ENCODE data around the gene AVPR2. TPM values are rescaled to one million over a fixed set of nuclear protein-coding genes. Genes with fewer than 3 reads are reported as not detected.

The AVPR2 gene
- total RNA-seq, 1 donor from 2014 or later: not detected

DNA sequence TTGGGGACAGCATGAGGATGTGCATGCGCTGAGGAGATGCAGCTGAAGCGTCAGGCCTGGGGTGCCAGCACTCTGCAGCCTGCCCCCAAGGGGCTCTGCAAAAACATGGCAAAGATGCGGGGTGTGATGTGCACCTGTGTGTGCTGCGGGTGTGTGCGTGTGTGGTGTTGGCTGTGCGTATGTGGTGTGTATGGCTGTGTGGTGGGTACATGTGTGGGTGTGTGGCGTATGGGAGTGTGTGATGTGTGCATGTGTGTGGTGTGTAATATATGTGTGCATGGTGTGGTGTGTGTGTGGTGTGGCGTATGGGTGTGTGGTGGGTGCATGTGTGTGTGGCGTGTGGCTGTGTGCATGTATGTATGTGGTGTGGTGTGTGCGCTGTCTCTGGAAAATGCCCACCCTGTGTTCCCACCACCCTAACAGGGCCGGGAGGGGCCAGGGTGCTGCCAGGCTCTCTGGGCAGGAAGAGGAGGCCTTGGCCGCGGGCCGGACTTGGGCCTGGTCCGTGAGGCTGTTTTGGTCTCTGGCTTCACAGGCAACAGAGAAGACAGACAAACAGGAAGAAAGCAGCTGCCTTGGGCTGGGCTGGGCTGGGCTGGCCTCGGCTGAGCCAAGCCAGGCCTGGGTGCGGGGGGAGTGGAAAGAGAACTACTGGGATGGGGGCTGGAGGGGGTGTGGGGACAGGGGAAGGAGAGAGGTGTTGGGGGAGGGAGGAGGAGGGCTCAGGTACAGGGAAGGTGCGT, 1.1 kb upstream of the AVPR2 start:
- Mint-ChIP-seq H3K36me3 (ENCODE audit: low read depth) (no peaks in the 10 kb centered on the region), H3K9me3 (no peaks in the 10 kb centered on the region), H3K4me3 (ENCODE audit: low read depth) (no peak overlapping the region), H3K27ac (peak overlapping the region; percentile 58), H3K27me3 (ENCODE audit: low read depth) (no peaks in the 10 kb centered on the region), H3K4me1 (ENCODE audit: low read depth) (peaks cover 23% of the 10 kb centered on the region)
- intact Hi-C loops (cut with micrococcal nuclease): no loop called here
- DNase-seq (ENCODE audit: low spot score): no peak

DNA sequence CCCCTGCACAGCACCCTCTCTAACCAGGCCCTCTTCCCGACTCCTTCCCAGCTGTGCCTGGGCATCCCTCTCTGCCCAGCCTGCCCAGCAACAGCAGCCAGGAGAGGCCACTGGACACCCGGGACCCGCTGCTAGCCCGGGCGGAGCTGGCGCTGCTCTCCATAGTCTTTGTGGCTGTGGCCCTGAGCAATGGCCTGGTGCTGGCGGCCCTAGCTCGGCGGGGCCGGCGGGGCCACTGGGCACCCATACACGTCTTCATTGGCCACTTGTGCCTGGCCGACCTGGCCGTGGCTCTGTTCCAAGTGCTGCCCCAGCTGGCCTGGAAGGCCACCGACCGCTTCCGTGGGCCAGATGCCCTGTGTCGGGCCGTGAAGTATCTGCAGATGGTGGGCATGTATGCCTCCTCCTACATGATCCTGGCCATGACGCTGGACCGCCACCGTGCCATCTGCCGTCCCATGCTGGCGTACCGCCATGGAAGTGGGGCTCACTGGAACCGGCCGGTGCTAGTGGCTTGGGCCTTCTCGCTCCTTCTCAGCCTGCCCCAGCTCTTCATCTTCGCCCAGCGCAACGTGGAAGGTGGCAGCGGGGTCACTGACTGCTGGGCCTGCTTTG, 1.1 kb downstream of the AVPR2 start:
- H3K27me3 Mint-ChIP-seq (ENCODE audit: low read depth): no peaks in the 10 kb centered on the region
- intact Hi-C loops (cut with micrococcal nuclease): no loop called here
- H3K4me3 Mint-ChIP-seq (ENCODE audit: low read depth): no peak overlapping the region
- DNase-seq (ENCODE audit: low spot score): no peak
- no peaks in the 10 kb centered on the region for H3K9me3 Mint-ChIP-seq
- peaks cover 2% of the 10 kb centered on the region for H3K36me3 Mint-ChIP-seq (ENCODE audit: low read depth)
- peaks cover 22% of the 10 kb centered on the region for H3K4me1 Mint-ChIP-seq (ENCODE audit: low read depth)
- H3K27ac Mint-ChIP-seq: no peak overlapping the region

DNA sequence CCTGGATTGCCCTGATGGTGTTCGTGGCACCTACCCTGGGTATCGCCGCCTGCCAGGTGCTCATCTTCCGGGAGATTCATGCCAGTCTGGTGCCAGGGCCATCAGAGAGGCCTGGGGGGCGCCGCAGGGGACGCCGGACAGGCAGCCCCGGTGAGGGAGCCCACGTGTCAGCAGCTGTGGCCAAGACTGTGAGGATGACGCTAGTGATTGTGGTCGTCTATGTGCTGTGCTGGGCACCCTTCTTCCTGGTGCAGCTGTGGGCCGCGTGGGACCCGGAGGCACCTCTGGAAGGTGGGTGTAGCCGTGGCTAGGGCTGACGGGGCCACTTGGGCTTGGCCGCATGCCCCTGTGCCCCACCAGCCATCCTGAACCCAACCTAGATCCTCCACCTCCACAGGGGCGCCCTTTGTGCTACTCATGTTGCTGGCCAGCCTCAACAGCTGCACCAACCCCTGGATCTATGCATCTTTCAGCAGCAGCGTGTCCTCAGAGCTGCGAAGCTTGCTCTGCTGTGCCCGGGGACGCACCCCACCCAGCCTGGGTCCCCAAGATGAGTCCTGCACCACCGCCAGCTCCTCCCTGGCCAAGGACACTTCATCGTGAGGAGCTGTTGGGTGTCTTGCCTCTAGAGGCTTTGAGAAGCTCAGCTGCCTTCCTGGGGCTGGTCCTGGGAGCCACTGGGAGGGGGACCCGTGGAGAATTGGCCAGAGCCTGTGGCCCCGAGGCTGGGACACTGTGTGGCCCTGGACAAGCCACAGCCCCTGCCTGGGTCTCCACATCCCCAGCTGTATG, 1.8 kb downstream of the AVPR2 start:
- no peaks in the 10 kb centered on the region for H3K27me3 Mint-ChIP-seq (ENCODE audit: low read depth)
- no peak for DNase-seq (ENCODE audit: low spot score)
- no peak overlapping the region for H3K4me3 Mint-ChIP-seq (ENCODE audit: low read depth)
- no peak overlapping the region for H3K27ac Mint-ChIP-seq
- peaks cover 18% of the 10 kb centered on the region for H3K4me1 Mint-ChIP-seq (ENCODE audit: low read depth)
- intact Hi-C loops (cut with micrococcal nuclease): no loop called here
- peaks cover 2% of the 10 kb centered on the region for H3K36me3 Mint-ChIP-seq (ENCODE audit: low read depth)
- no peaks in the 10 kb centered on the region for H3K9me3 Mint-ChIP-seq

- intact Hi-C loops (cut with micrococcal nuclease): no loop called here
- DNase-seq (ENCODE audit: low spot score): no peak
- peaks cover 10% of the 10 kb centered on the region for H3K36me3 Mint-ChIP-seq (ENCODE audit: low read depth)
- H3K4me3 Mint-ChIP-seq (ENCODE audit: low read depth): no peak overlapping the region
- H3K9me3 Mint-ChIP-seq: no peaks in the 10 kb centered on the region
- H3K27me3 Mint-ChIP-seq (ENCODE audit: low read depth): no peaks in the 10 kb centered on the region
- no peak overlapping the region for H3K27ac Mint-ChIP-seq
- H3K4me1 Mint-ChIP-seq (ENCODE audit: low read depth): peaks cover 10% of the 10 kb centered on the region
Measured at GRCh38 chrX:153907456-153907855, 3.0 kb downstream of the AVPR2 start.

- Mint-ChIP-seq H3K36me3 (ENCODE audit: low read depth) (peaks cover 10% of the 10 kb centered on the region), H3K27ac (no peak overlapping the region), H3K4me1 (ENCODE audit: low read depth) (peaks cover 6% of the 10 kb centered on the region), H3K27me3 (ENCODE audit: low read depth) (no peaks in the 10 kb centered on the region), H3K4me3 (ENCODE audit: low read depth) (no peak overlapping the region), H3K9me3 (no peaks in the 10 kb centered on the region)
- DNase-seq (ENCODE audit: low spot score): no peak
- intact Hi-C loops (cut with micrococcal nuclease): no loop called here
Measured at GRCh38 chrX:153908219-153908860, 3.9 kb downstream of the AVPR2 start.

- H3K4me3 Mint-ChIP-seq (ENCODE audit: low read depth): no peak overlapping the region
- no peak overlapping the region for H3K27ac Mint-ChIP-seq
Measured at GRCh38 chrX:153909024-153909979, 4.8 kb downstream of the AVPR2 start.

DNA sequence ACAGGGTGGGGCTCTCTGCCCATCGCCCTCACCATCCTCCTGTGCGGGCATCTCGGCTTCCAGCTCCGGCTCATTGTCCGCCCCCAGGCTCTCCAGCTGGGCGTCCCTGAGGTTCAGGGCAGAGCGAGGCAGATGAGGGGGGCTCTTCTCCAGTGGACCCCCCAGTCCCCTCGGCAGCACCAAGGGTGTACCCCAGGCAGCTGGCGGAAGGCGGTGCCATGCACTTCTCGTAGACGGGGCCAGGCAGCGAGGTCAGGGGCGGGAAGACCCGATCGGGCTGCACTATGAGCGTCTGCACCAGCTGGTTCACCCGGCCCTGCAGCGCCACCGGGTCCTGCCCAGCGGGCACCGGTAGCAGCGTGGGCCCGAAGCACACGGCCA, 5.5 kb downstream of the AVPR2 start:
- no peak overlapping the region for H3K4me3 Mint-ChIP-seq (ENCODE audit: low read depth)
- peaks cover 10% of the 10 kb centered on the region for H3K36me3 Mint-ChIP-seq (ENCODE audit: low read depth)
- H3K27ac Mint-ChIP-seq: no peak overlapping the region
- H3K27me3 Mint-ChIP-seq (ENCODE audit: low read depth): no peaks in the 10 kb centered on the region
- H3K4me1 Mint-ChIP-seq (ENCODE audit: low read depth): no peaks in the 10 kb centered on the region
- intact Hi-C loops (cut with micrococcal nuclease): no loop called here
- H3K9me3 Mint-ChIP-seq: no peaks in the 10 kb centered on the region
- DNase-seq (ENCODE audit: low spot score): no peak

More at GRCh38 chrX:153909024-153909979, 4.8 kb downstream of the AVPR2 start:
- no peaks in the 10 kb centered on the region for H3K27me3 Mint-ChIP-seq (ENCODE audit: low read depth)
- no peaks in the 10 kb centered on the region for H3K4me1 Mint-ChIP-seq (ENCODE audit: low read depth)
- H3K36me3 Mint-ChIP-seq (ENCODE audit: low read depth): peaks cover 10% of the 10 kb centered on the region
- no peaks in the 10 kb centered on the region for H3K9me3 Mint-ChIP-seq
- intact Hi-C loops (cut with micrococcal nuclease): no loop called here
- DNase-seq (ENCODE audit: low spot score): no peak

DNA sequence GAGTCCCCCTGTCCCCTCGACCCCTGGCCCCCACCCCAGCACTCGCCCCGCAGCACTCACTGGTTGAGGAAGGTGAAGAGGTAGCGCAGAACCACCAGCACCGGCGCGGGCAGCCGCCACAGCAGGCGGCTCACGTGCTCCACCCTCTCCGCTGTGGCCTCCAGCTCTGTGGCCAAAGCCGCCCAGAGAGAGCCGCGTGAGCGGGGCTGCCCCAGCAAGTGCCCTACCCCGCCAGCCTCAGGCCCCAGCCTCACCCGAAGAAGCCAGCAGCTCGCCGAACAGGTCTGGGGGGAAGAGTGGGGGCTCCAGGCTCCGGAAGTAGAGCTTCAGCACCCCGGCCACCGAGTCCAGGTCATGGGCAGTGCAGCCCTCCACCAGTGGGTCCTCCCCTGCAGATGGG, 6.0 kb downstream of the AVPR2 start:
- Mint-ChIP-seq H3K36me3 (ENCODE audit: low read depth) (peaks cover 10% of the 10 kb centered on the region), H3K4me1 (ENCODE audit: low read depth) (no peaks in the 10 kb centered on the region)
- intact Hi-C loops (cut with micrococcal nuclease): no loop called here

DNA sequence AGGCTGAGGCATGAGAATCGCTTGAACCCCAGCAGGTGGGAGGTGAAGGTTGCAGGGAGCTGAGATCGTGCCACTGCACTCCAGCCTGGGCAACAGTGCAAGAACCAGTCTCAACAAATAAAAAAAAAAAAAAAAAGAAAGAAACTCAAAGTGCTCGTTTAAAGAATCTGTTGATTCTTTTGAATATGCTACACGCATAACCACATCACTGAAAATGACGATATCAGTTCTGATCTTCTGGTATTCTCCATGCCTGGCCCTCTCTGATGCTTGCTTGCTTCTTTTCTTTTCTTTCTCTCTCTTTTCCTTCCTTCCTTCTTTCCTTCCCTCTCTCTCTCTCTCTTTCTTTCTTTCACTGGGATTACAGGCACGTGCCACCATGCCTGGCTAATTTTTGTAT, 7.3 kb downstream of the AVPR2 start:
- Mint-ChIP-seq H3K9me3 (no peaks in the 10 kb centered on the region), H3K4me1 (ENCODE audit: low read depth) (no peaks in the 10 kb centered on the region), H3K4me3 (ENCODE audit: low read depth) (no peak overlapping the region), H3K27ac (no peak overlapping the region), H3K27me3 (ENCODE audit: low read depth) (no peaks in the 10 kb centered on the region), H3K36me3 (ENCODE audit: low read depth) (peaks cover 21% of the 10 kb centered on the region)
- DNase-seq (ENCODE audit: low spot score): no peak
- intact Hi-C loops (cut with micrococcal nuclease): no loop called here

More for the DNA sequence above, 6.0 kb downstream of the AVPR2 start:
- Mint-ChIP-seq H3K4me3 (ENCODE audit: low read depth) (no peak overlapping the region), H3K27ac (no peak overlapping the region), H3K9me3 (no peaks in the 10 kb centered on the region), H3K27me3 (ENCODE audit: low read depth) (no peaks in the 10 kb centered on the region)
- DNase-seq (ENCODE audit: low spot score): no peak

- intact Hi-C loops (cut with micrococcal nuclease): no loop called here
- H3K4me1 Mint-ChIP-seq (ENCODE audit: low read depth): no peaks in the 10 kb centered on the region
Measured at GRCh38 chrX:153913211-153913610, 8.7 kb downstream of the AVPR2 start.

DNA sequence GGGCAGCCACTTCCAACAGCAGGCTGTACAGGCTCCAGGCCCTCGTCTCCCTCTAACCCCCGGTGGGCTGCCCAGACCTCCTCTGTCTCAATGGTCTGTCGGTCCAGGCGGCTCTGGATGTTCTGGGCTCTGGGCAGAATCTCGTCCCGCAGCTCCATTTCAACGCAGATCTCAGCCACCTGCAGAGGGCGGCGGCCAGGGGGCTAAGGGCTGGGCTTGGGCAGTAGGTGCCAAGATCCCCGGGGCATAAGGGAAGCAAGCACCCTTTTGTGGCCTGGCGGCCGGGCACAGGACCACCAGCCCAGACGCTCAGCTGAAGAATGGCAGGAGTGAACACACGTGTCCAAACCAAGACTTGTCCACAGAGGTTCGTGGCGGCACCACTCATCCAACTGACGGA, 9.2 kb downstream of the AVPR2 start:
- Mint-ChIP-seq H3K4me3 (ENCODE audit: low read depth) (no peak overlapping the region), H3K27ac (no peak overlapping the region)

More at GRCh38 chrX:153913211-153913610, 8.7 kb downstream of the AVPR2 start:
- Mint-ChIP-seq H3K36me3 (ENCODE audit: low read depth) (peaks cover 29% of the 10 kb centered on the region), H3K4me3 (ENCODE audit: low read depth) (no peak overlapping the region), H3K9me3 (no peaks in the 10 kb centered on the region), H3K27me3 (ENCODE audit: low read depth) (no peaks in the 10 kb centered on the region), H3K27ac (no peak overlapping the region)
- no peak for DNase-seq (ENCODE audit: low spot score)

GRCh38 chrX:153917869-153918268, 13.4 kb downstream of the AVPR2 start:
- DNase-seq (ENCODE audit: low spot score): no peak
- no peak overlapping the region for H3K27ac Mint-ChIP-seq
- H3K4me1 Mint-ChIP-seq (ENCODE audit: low read depth): peaks cover 4% of the 10 kb centered on the region
- peaks cover 44% of the 10 kb centered on the region for H3K36me3 Mint-ChIP-seq (ENCODE audit: low read depth)
- no peaks in the 10 kb centered on the region for H3K9me3 Mint-ChIP-seq
- no peak overlapping the region for H3K4me3 Mint-ChIP-seq (ENCODE audit: low read depth)
- intact Hi-C loops (cut with micrococcal nuclease): no loop called here
- H3K27me3 Mint-ChIP-seq (ENCODE audit: low read depth): no peaks in the 10 kb centered on the region

More for the DNA sequence above, 9.2 kb downstream of the AVPR2 start:
- DNase-seq (ENCODE audit: low spot score): no peak
- intact Hi-C loops (cut with micrococcal nuclease): no loop called here
- H3K9me3 Mint-ChIP-seq: no peaks in the 10 kb centered on the region
- H3K27me3 Mint-ChIP-seq (ENCODE audit: low read depth): no peaks in the 10 kb centered on the region
- H3K36me3 Mint-ChIP-seq (ENCODE audit: low read depth): peaks cover 34% of the 10 kb centered on the region
- no peaks in the 10 kb centered on the region for H3K4me1 Mint-ChIP-seq (ENCODE audit: low read depth)
